Activated T-cell treated with anti-CD3 and anti-CD28 coated beads for 1 hour (primary cell): Measurements from ENCODE around the gene RNASEL.
"Not testable (repeated sequence)": the region's sequence is repeated elsewhere in the genome, so short reads cannot be mapped to it uniquely, and the experiment has no call there.

Experiments used
- DNase-seq: peaks from one replicate; pipeline ENCODE4 v3.0.0-alpha.2; 2020; ENCODE audit warnings: low read depth

Gene RNASEL

GRCh38 chr1:182563095-182563494, 26.0 kb downstream of the RNASEL start:
- no peak for DNase-seq

DNA sequence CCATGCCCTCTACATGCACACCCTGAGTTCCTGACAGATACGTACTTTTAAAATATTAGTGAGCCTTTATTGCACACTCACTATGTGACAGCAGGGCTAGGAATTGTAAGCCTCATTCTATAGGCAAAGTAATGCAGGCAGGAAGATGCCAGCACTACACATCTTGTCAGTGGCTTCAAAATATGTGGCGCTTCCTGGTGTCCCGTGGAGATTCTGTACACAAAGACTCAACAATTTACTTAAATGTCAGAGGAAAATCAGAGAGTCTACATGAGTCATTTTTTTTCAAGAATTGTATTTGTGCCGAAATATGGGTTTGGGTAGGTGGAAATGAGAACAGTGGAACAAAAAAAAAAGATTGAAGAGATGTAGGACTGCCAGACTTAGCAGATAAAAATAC, 27.6 kb downstream of the RNASEL start:
- DNase-seq = no peak

DNA sequence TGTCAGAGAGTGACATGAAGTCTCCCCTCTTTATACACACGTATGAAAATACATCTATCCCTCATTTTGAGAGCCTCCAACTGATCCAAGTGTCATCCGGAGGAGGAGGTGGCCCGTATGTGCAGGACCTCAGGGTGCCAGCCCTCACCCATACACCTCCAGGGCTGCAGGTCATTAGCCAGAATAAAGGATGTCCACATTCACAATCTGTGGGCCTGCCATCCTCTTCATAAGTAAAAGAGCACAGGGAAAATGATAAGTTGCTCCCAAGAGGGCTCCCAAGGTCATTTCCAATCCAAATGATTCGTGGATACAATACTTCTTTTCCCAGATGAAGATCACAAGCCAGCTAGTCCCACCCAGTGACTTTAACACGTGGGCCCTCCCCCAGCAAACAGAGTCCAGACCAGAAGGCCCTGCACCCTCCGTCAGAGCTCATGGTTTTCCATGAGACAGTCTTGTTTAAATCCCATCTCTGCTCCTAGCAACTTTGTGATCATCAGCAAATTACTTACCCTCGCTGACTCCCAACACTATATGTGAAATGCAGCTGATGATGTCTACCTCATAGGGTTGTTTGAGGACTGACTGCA, 28.6 kb downstream of the RNASEL start:
- DNase-seq = no peak

DNA sequence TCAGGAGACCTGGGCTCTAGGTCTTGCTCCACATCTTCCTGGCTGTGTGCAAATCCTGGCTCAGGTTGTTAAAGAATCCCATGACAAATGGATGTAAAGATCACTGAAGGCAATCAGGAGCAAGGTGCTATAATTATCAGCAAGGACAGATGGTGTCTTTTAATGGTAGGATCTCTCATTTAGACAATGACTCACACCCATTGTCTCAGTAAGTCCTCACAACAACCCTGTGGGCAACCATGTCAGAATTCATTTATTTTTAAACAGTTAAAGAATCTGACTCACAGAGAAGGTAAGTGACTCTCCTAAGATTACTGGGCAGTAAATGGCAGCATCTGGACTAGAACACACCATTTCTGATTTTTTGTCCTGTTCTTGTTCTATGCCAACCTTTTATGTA, 32.8 kb downstream of the RNASEL start:
- DNase-seq = no peak

DNA sequence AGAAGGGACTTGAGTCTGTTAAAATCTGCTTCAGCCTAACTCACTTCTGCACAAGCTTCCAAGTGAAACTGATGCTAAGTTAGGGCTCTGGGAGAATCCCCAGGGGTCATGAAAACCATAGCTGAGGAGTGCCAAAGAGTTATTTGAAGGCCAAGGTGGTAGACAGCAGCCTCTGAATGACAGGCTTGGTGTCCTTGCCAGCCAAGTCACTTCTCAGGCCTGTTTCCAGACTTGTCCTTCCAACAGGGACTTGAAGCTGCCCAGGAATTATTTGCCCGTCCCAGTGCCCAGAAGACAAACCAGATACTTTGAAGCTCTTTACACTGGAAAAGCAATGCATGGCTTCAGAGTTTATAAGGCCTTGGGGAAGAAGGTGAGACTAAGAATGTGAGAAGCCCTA, 33.6 kb downstream of the RNASEL start:
- no peak for DNase-seq

- DNase-seq = no peak
These were observed 36.5 kb downstream of the RNASEL start for GRCh38 chr1:182552527-182552926.

DNA sequence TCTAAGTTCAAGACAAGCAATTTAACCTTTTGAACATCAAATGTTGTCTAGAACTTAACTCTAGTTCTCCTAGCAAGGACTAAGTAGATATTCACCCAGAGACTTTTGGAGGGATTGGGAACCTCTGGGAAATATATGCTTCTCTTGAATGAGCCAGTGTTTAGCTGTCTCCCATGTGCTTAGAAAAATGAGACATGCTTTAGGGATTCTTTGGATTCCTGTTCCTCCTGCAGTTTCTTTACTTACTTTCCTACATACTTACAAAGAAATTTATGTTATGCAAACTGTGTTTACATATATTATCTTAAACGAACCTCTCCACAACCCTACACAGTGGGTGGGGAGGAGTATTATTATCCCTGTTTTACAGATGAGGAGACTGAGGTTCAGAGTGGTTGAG, 39.2 kb downstream of the RNASEL start:
- DNase-seq = no peak

- no peak for DNase-seq
These were observed 39.7 kb downstream of the RNASEL start for GRCh38 chr1:182549346-182549745.

DNA sequence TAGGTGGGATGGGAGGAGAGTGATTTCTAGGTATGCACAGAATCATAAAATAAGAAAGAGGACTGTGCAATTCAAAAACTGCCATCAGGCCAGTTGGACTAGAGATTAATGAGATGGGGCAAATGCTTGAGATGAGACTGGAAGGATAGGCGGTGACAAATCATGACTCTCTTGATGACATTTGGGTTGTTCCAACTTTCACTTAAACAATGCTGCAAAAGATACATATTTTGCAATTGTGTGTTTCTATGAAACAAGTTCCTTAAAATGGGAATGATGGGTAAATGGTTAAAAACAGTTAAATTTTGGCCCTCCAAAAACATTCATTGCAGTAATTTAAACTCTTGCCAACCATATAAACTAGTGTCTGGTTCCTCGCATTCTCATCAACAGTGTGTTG, 55.2 kb downstream of the RNASEL start:
- DNase-seq = no peak

DNA sequence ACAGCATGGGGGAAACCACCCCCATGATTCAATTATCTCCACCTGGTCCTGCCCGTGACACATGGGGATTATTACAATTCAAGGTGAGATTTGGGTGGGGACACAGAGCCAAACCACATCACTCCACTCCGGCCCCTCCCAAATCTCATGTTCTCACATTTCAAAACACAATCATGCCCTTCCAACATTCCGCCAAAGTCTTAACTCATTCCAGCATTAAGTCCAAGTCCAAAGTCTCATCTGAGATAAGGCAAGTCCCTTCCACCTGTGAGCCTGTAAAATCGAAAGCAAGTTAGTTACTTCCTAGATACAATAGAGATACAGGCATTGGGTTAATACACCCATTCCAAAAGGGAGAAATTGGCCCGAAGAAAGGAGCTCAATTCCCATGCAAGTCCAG, 60.9 kb downstream of the RNASEL start:
- not testable (repeated sequence) for DNase-seq

GRCh38 chr1:182527680-182528079, 61.4 kb downstream of the RNASEL start:
- DNase-seq = no peak

DNA sequence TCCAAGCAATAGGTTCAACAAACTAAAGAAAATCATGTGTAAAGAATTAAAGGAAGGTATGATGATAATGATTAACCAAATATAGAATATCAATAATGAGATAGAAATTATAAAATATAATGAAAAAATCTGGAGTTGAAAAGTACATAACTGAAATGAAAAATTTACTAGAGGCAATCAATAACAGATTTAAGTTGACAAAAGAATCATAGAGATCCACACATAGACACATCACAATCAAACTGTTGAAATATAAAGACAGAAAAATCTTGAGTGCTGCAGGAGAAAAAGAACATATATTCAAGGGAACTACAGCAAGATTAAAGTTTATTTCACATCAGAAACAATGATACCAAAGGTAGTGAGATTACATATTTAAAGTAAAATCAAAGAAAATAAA, 63.7 kb downstream of the RNASEL start:
- DNase-seq = no peak
